Measurements from ENCODE around the gene RBM42.
"Not testable (repeated sequence)": the region's sequence is repeated elsewhere in the genome, so short reads cannot be mapped to it uniquely, and the experiment has no call there.

RBM42 gene

GRCh38 chr19:35628565-35629331 lies at the start of gene RBM42:
RBM42 (plus strand) TSS chr19:35629036; CDS start chr19:35629154, 118 bp downstream.
- peak within 1 kb of the TSS; percentile 90 for H3K4me3 ChIP-seq (ENCODE audit: low read length)
- peak; percentile 96 for DNase-seq (ENCODE audit: low read depth)
- TF ChIP-seq CTCF (conservative IDR thresholded peaks at IDR 0.05; ENCODE audit: low read depth, low read length), result no peak

GRCh38 chr19:35582760-35583159 lies 46.1 kb upstream of the RBM42 start:
- no peak for TF ChIP-seq CTCF (conservative IDR thresholded peaks at IDR 0.05; ENCODE audit: low read depth, low read length)
- H3K4me3 ChIP-seq (ENCODE audit: low read length), result no peak overlapping the region
- DNase-seq (ENCODE audit: low read depth), result no peak

- DNase-seq (ENCODE audit: low read depth), result no peak
- H3K4me3 ChIP-seq (ENCODE audit: low read length), result no peak within 1 kb of the TSS
- TF ChIP-seq CTCF (conservative IDR thresholded peaks at IDR 0.05; ENCODE audit: low read depth, low read length), result no peak
Observed at GRCh38 chr19:35585848-35586247, 43.0 kb upstream of the RBM42 start, which contains the start of gene PMIS2. PMIS2 (plus strand) TSS chr19:35586173; CDS start chr19:35586260, 87 bp downstream.

GRCh38 chr19:35587321-35587720 lies 41.5 kb upstream of the RBM42 start:
- no peak for DNase-seq (ENCODE audit: low read depth)
- no peak overlapping the region for H3K4me3 ChIP-seq (ENCODE audit: low read length)
- no peak for TF ChIP-seq CTCF (conservative IDR thresholded peaks at IDR 0.05; ENCODE audit: low read depth, low read length)

GRCh38 chr19:35590875-35591274 lies 38.0 kb upstream of the RBM42 start:
- TF ChIP-seq CTCF (conservative IDR thresholded peaks at IDR 0.05; ENCODE audit: low read depth, low read length), result no peak
- H3K4me3 ChIP-seq (ENCODE audit: low read length), result no peak overlapping the region
- no peak for DNase-seq (ENCODE audit: low read depth)

GRCh38 chr19:35592226-35592625 lies 36.6 kb upstream of the RBM42 start:
- TF ChIP-seq CTCF (conservative IDR thresholded peaks at IDR 0.05; ENCODE audit: low read depth, low read length), result peak; percentile 64
- no peak overlapping the region for H3K4me3 ChIP-seq (ENCODE audit: low read length)
- peak; percentile 13 for DNase-seq (ENCODE audit: low read depth)

- not testable (repeated sequence) for H3K4me3 ChIP-seq (ENCODE audit: low read length); DNase-seq (ENCODE audit: low read depth)
Observed at GRCh38 chr19:35595026-35595425, 33.8 kb upstream of the RBM42 start.
